Measurements from ENCODE around the gene SMIM45.

SMIM45 gene

DNA sequence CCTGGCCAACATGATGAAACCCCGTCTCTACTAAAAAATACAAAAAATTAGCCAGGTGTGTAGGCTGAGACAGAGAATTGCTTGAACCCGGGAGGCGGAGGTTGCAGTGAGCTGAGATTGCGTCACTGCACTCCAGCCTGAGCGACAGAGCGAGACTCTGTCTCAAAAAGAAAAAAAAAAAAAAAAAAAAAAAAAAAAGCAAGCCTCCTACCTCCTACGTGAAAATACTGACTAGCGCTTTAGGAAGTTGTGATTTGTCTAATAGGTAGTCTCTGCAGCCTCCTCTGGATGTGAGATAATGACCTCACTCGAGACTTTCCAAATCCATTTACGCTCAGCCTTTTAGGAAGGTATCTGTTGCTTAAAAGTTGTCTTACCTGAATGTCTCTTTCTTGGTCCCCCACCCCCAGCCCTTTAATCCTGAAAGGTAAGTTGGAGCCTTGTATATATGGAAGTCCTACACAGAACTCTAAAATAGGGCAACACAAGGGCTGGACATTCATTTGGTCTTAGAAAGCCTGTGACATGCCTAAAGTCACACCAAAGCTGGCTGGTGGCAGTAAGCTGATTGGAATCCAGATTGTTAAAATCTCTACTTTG lies 22.8 kb downstream of the SMIM45 start:
- DNase-seq: no peak

DNA sequence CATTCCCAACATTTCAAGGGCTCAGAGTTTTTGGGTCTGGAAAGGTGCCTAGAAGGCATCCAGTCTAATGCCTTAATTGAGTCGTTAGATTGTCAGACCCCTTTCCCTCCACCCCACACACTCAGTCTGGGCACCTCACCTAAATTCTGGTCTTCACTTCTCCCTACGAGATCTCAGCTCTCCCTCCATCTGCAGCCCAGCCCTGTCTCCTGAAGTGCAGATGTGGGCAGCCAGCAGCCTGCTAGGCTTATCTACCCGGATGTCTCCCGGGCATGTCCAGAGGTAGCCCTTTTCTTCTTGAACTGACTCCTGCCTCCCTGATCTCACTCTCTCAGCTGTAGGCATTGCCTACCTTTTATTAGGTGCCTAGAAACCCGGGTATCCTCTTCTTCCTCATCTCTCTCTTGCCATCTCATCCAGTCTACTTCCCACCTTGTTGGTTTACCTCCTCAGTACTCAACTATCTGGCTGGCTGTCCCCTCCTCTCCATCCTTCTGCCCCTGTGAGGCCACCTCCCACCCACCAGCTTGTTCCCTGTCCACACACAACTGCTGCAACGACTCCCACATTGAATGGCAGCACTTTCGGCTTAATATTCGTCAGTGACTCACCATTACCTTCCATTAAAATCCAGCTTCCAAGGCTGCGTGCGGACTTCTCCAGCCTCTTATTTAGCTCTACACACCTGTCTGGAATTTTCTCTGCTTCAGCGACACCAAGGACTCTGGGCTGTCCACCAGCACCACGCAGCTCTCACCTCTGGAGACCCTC lies 23.5 kb downstream of the SMIM45 start:
- no peak for DNase-seq

DNA sequence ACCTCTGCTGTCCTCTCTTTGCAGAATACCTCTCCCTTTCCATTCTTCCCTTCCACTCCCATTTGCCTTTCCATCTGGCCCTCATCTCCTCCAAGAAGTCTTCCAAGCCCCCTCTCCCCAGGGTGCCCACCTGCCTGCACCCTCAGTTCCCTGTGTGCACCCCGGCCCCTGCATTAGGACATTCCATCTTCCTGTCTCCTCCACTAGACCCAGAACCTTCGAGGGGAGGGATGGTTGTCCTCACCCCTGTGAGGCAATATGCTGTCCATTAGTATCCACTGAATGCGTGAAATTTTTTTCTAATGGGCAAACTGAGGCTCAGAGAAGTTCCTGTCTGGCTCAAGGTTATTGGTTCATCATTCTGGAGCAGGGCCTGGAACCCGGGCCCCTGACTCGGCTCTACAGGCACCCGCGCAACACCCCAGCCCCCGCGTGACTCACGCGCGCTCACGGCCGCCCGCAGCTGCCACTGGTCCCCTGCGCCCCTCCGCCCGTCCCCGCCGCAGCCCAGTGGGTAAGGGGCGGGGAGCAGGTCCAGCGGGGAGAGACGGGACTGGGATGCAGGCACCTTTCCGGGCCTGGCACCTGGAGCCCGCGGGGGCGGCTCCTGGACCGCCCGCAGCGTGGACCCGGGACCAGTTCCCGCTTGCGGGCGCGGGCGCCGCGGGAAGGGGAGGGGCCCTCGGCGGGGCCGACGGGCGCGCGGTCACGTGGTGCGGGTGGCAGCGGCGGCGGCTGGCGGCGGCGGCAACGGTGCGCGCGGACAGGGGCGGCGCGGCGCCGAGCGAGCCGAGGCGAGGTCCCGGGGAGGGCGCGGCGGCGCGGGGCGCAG lies 24.3 kb downstream of the SMIM45 start:
- DNase-seq: peak; percentile 52

DNA sequence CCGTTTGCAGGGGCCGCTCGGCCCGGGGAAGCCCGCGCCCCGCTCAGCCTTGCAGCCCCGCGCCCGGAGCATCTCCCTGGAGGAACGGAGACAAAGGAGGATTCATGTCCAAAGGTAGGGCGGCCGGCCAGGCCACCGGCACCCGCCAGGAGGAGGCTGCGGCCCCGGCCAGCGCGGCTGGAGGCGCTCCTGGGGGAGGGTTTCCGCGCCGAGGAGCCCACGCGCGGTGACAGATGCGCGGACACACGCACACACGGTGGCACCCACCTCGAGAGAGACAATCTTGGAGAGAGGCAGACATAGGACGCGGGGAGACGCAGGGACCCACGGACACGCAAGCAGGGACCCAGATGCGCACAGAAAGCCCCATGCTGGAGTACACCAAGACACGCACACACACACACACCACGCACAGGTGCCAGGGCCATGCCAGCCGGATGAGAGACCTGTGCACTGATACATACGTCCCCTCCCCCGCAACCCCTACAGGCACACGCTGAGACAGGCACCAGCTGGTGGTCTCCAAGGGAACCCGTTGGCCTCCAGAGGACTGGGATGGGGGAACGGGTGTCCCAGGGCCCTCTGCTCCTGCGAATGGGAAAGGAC lies 25.1 kb downstream of the SMIM45 start:
- DNase-seq: no peak

- DNase-seq: no peak
These were observed 26.8 kb downstream of the SMIM45 start for GRCh38 chr22:41978732-41979131.

GRCh38 chr22:41979423-41980250 lies 27.7 kb downstream of the SMIM45 start:
- DNase-seq: no peak

GRCh38 chr22:41982865-41983264 lies 30.9 kb downstream of the SMIM45 start:
- no peak for DNase-seq

DNA sequence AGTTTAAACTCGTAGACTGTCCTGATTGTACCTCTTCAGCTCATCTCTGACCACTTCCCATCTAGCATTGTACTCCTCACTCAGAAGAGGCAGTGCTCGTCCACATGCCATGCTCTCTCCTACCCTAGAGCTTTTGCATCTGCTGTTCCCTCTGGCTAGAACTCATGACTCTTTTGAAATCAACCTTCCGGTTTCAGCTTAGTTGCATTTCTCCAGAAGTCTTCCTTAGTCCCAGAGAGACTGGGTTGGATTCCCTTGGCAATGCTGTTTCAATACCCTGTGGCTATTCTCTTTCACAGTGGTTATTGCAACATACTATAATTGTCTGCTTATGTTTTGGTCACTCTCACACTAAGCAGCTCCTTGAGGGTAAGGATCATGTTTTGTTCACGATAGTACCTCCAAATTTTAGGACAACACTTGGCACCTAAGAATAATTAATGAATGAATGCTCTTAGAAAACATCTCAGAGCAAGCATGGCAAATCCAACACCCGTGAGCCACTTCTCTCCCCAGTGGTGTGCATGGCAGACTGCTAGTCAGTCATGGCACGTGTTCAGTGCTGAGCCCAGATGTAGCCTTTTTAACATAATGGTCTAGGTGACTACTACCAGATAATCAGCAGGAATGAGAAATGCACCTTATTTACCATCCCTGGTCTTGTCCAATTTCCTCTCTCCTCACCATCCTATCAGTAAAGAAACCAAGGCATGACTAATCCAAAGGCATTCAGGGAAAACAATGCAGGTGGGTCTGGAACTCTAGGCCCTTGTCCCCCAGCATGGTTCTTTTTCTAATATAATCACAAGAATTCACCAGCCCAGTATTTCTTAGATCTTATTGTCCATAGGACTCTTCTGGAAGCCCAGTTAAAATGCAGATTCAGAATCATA lies 31.8 kb downstream of the SMIM45 start:
- DNase-seq: no peak

GRCh38 chr22:41987276-41987675 lies 35.3 kb downstream of the SMIM45 start:
- DNase-seq: no peak

GRCh38 chr22:41989246-41989645 lies 37.3 kb downstream of the SMIM45 start:
- DNase-seq: no peak

DNA sequence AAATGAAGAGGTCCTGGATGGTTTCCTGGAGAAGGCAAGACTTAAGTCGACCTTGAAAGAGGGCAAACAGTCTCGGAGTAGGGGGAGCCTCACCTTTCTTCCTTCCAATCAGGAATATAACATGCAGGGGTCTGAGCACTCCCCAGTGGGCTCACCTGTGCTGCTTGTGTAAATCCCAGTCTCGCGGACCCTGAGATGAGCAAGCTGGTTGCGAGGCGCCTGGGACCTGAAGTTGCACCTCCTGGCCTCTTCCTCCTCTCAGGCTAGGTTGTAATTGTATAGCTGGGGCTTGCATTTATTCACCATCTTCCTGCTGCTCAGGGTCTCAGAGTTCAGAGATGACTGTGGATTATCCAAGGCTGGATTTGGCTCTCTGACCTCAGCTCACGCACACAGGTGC lies 39.2 kb downstream of the SMIM45 start:
- DNase-seq: no peak

DNA sequence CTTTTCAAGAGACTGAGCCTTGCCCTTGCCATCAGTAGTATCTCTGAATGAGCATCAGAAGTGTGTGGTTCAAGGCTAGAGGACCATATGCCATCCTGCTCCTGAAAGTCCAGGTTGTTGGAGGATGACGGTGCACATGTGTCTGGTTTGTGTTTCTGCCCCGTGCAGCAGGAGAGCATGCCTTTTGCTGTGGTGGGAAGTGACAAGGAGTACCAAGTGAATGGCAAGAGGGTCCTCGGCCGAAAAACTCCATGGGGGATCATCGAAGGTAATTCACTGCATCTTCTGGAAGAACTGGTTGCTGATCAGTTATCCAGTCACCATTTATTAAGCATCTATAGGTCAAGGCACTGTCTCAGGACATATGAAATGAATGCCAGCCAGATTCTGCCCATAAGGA lies 40.5 kb downstream of the SMIM45 start:
- DNase-seq: no peak

- DNase-seq: no peak
These were observed 43.3 kb downstream of the SMIM45 start for GRCh38 chr22:41995211-41995610.

DNA sequence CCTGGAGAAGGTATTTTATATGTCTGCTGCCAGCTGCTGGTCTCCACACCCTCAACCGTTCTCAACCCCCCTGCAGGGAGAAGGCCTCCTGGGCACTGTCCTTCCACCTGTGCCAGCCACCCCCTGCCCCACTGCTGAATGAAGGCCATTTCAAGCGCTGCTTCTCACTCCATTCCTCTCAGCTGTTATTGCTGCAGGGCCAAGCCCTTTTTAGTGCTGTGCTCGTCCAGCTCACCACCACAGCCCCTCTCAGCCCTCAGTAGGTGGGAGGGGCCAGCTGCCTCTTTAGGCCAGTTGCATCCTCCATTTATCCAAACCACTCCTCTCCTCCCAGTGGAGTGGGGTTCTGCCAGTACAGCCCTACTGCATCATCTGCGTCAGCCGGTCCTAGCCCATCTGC lies 44.9 kb downstream of the SMIM45 start:
- DNase-seq: no peak

DNA sequence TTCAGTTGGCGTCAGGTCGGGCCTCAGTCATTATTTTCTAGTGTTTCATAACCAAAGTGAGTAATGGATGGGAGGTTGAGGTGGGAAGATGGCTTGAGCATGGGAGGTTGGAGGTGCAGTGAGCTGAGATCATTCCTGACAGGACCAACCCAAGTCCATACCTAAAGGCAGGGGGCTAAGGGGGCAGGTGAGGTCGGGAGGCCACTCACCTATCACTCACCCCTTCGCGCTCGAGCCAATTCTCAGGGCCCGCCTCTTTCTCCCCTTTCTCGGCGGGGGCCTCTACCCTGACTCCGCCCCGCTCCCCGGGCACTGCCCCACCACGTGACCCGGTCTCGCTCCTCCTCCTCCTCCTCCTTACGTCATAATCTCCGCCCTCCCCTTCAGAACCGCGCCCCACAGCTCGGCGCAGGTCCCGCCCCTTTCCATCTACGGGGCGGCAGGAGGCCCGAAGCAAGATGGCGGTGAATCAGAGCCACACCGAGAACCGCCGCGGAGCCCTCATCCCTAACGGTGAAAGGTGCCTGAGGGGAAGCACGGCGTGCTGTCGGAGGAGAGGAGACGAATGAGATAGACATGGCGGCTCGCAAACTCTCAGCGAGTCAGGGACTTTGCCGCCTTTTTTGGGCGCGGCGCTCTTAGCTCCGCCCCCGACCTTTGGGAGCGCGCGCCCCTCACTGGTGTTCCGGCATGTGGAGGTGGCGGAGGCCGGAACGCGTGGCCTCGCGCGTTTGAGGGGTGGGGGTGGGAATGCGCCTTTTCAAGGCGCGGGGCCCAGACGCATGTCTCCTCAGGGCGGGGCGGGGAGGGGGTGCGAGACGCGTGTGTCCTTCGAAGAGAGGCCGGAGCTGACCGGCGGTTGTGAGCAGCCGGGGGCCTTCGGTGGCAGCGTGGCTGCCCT lies 46.7 kb downstream of the SMIM45 start, which contains the start of gene WBP2NL:
Gene WBP2NL (plus strand): TSS at position 428 of the 901 bp plus-strand sequence. CDS start 31 bp downstream, at position 459.
- DNase-seq: peak; percentile 86

- DNase-seq: no peak
These were observed 48.5 kb downstream of the SMIM45 start for GRCh38 chr22:42000466-42000865.

DNA sequence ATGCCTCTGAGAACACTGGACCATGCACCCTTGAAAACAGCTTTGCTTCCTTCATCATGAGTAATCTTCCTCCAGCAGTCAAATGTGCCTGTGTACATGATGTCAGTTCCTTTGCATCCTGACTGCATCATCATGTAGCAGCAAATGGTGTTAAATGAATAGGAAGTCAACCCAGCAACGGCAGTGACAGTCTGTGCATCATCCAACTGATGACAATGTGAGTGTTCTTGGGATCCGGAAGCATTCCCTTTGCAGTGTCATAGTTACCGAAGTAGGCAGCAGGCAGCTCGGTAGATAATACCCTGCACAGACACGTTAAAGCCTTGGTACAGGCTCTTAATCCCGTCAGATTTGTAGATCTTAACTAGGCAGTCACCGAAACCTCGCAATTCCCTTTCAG lies 49.2 kb downstream of the SMIM45 start:
- no peak for DNase-seq

DNA sequence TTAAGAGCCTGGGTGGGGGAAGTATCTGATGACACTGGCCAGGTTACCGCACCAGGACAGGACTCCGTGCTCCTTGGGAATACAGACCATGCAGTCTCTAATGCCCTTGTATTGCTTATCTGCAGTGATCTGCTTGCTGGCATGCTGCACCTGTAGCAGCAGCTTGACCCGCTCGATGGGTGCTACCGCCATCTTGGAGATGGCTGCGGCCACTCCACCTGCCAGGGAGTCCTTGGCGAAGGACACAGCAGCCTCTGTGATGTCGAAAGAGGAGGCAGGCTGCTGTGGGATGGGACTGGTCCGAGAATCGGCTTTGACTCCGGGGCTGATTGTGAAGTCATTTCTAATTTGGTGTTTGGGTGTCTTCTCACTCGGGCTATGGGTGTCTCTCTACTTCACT lies 49.8 kb downstream of the SMIM45 start:
- DNase-seq: no peak

GRCh38 chr22:42007922-42008321 lies 56.0 kb downstream of the SMIM45 start:
- no peak for DNase-seq
